ENCODE data around the gene SLC6A11. TPM values are rescaled to one million over a fixed set of nuclear protein-coding genes. Genes with fewer than 3 reads are reported as not detected.

The SLC6A11 gene
- total and polyA plus RNA-seq, 10 donors = 0.03 to 2.7 (median 0.41) TPM; not detected in 2

DNA sequence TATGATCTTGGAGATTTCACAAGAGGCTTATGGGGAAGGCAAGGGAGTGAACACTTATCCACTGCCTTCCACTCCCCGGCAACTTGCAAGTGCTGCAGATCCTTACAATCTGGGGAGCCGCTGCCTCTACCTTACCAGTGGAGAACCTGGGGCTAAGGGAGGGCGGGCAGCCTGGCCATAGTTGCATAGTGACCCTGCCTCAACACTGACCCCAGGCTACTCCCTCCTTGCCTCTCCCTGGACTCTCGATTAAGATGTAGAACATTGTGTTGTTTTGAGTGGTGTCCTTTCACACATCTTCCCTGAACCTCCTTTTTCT lies 30.6 kb downstream of the SLC6A11 start:
- 59 to 82% (median 75%) methylated on average over 4 of the region's 4 CpGs for WGBS, 5 donors
- intact Hi-C loops (cut with DNase I; ENCODE audit: low total_unique reads) = no loop called here
- H3K4me1 ChIP-seq = peaks cover 0 to 12% (median 2%) of the 10 kb centered on the region in 6 donors
- no peaks in the 10 kb centered on the region for H3K36me3 ChIP-seq
- no peaks in the 10 kb centered on the region for H3K9me3 ChIP-seq
- TF ChIP-seq POLR2A (IDR thresholded peaks at IDR 0.05) = no peak
- TF ChIP-seq POLR2AphosphoS5 (IDR thresholded peaks at IDR 0.05) = no peak
- no peak for TF ChIP-seq CTCF (IDR thresholded peaks at IDR 0.05 in 8 of 11, conservative IDR thresholded peaks at IDR 0.05 in 3 of 11)
- H3K27me3 ChIP-seq (replicated peaks in 1 of 7) = peaks cover 0 to 23% (median 0%) of the 10 kb centered on the region in 7 donors
- DNase-seq = no peak
- H3K4me3 ChIP-seq = no peak overlapping the region
- H3K27ac ChIP-seq = no peak overlapping the region

DNA sequence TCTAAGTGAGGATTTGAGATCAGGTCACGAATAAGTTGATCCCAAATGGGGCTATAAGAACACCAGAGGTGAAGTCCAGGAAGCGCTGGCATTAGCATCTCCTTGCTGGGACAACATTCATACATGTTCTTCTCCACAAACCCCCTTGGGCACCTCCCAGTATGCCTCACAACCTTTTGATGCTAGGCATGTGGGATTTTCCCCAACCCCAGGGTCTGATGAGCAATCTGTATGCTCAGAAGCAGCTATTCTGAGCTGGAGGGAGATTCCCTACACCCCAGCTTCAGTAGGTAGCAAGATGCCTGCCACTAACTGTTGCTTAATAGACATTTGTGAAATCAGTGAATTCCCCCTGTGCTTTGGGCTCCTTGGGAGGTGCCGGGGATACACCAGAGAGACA lies 32.2 kb downstream of the SLC6A11 start:
- TF ChIP-seq CTCF (IDR thresholded peaks at IDR 0.05 in 8 of 11, conservative IDR thresholded peaks at IDR 0.05 in 3 of 11) (no peak), POLR2AphosphoS5 (IDR thresholded peaks at IDR 0.05) (no peak), POLR2A (IDR thresholded peaks at IDR 0.05) (no peak)
- H3K27ac ChIP-seq = no peak overlapping the region

GRCh38 chr3:10852066-10852808 lies 36.2 kb downstream of the SLC6A11 start:
- no peak for TF ChIP-seq POLR2AphosphoS5 (IDR thresholded peaks at IDR 0.05)
- no peak for TF ChIP-seq POLR2A (IDR thresholded peaks at IDR 0.05)
- TF ChIP-seq CTCF (IDR thresholded peaks at IDR 0.05 in 8 of 11, conservative IDR thresholded peaks at IDR 0.05 in 3 of 11) = no peak
- no peaks in the 10 kb centered on the region for H3K36me3 ChIP-seq
- 77 to 91% (median 85%) methylated on average over 14 to 17 of the region's 17 CpGs for WGBS, 5 donors

More for the DNA sequence above, 32.2 kb downstream of the SLC6A11 start:
- Histone ChIP-seq H3K9me3 (no peaks in the 10 kb centered on the region), H3K4me1 (peaks cover 0 to 12% (median 2%) of the 10 kb centered on the region in 6 donors), H3K27me3 (replicated peaks in 1 of 7) (peaks cover 0 to 23% (median 0%) of the 10 kb centered on the region in 7 donors), H3K36me3 (no peaks in the 10 kb centered on the region), H3K4me3 (no peak overlapping the region)
- WGBS, 5 donors = 64 to 95% (median 79%) methylated on average over 3 of the region's 3 CpGs
- intact Hi-C loops (cut with DNase I; ENCODE audit: low total_unique reads) = no loop called here
- DNase-seq = no peak

DNA sequence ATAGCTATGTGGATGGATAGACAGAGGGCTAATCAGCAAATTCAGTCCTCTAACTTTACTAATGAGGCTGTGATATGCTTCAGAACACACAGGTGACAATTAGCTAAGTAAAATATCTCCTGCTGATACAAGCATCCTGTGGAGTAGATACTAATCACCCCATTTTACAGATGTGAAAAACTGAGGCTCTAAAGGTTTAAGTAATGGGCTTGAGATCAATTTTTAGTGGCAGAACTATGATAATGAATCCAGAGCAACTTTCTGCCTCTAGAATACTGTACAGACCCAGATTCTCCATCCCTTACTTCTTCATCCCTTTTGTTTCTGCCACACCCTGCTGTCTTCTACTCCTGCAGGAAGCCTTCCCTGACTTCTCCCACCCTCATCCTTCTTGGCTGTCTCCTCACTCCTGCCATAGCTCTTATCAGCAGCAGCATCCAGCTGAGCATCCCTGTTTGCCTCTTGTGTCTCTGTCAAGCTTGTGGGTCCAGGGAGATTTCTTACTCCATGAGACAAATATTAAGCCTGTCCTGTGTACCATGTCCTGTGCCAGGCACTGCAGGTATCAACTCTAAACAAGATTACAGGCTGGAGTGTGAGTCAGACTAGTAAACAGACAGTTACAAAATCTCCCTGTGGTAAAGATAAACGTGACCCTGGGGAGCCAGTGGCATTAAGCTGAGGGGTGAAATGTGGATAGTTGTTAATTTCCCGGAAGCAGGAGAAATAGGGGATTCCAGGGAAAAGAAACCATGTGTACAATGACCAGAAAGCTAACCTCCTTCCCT lies 39.2 kb downstream of the SLC6A11 start:
- 39 to 62% (median 51%) methylated on average over 2 of the region's 2 CpGs for WGBS, 5 donors
- intact Hi-C loops (cut with DNase I; ENCODE audit: low total_unique reads) = no loop called here
- no peak overlapping the region for H3K4me3 ChIP-seq
- no peak overlapping the region for H3K27ac ChIP-seq
- no peaks in the 10 kb centered on the region for H3K4me1 ChIP-seq
- H3K27me3 ChIP-seq (replicated peaks in 1 of 7) = peaks cover 0 to 12% (median 0%) of the 10 kb centered on the region in 7 donors
- TF ChIP-seq CTCF (IDR thresholded peaks at IDR 0.05 in 8 of 11, conservative IDR thresholded peaks at IDR 0.05 in 3 of 11) (no peak), POLR2AphosphoS5 (IDR thresholded peaks at IDR 0.05) (no peak), POLR2A (IDR thresholded peaks at IDR 0.05) (no peak)
- no peak for DNase-seq
- no peaks in the 10 kb centered on the region for H3K9me3 ChIP-seq
- no peaks in the 10 kb centered on the region for H3K36me3 ChIP-seq

More at GRCh38 chr3:10852066-10852808, 36.2 kb downstream of the SLC6A11 start:
- no peak overlapping the region for H3K4me3 ChIP-seq
- DNase-seq = peak; percentile 55
- H3K27me3 ChIP-seq (replicated peaks in 1 of 7) = peaks cover 0 to 11% (median 0%) of the 10 kb centered on the region in 7 donors
- no peak overlapping the region for H3K27ac ChIP-seq
- no peaks in the 10 kb centered on the region for H3K4me1 ChIP-seq
- intact Hi-C loops (cut with DNase I; ENCODE audit: low total_unique reads) = no loop called here
- no peaks in the 10 kb centered on the region for H3K9me3 ChIP-seq
